KMS-11 (cell line): ENCODE data around the gene KDM2B.

Experiments
- H2AFZ ChIP-seq: fragments of 200-600 bp; sonication (generic); 2 replicates; pipeline ENCODE4 v1.6.1; 2016; ENCODE audit warnings: antibody characterized with exemption, mixed run types, low read depth
- H3K27ac ChIP-seq: fragments of 200-600 bp; sonication (generic); 2 replicates; pipeline ENCODE4 v1.6.1; 2016; ENCODE audit warnings: mild to moderate bottlenecking, mixed run types
- H3K27me3 ChIP-seq: fragments of 200-600 bp; sonication (generic); 2 replicates; pipeline ENCODE4 v1.6.1; 2017; ENCODE audit warnings: mild to moderate bottlenecking, low read depth, mixed run types, moderate library complexity; ENCODE audit not compliant: insufficient read depth
- H3K36me3 ChIP-seq: fragments of 200-600 bp; sonication (generic); 2 replicates; pipeline ENCODE4 v1.6.1; 2017; ENCODE audit warnings: mild to moderate bottlenecking, mixed run types; ENCODE audit not compliant: insufficient read depth
- H3K4me1 ChIP-seq: fragments of 200-600 bp; sonication (generic); 2 replicates; pipeline ENCODE4 v1.6.1; 2016; ENCODE audit warnings: mild to moderate bottlenecking, low read depth, mixed run types; ENCODE audit not compliant: poor library complexity, severe bottlenecking
- H3K4me2 ChIP-seq: fragments of 200-600 bp; sonication (generic); 2 replicates; pipeline ENCODE4 v1.7.0; 2016; ENCODE audit warnings: mild to moderate bottlenecking, mixed run types
- H3K4me3 ChIP-seq: fragments of 200-600 bp; sonication (generic); IDR thresholded peaks from 2 replicates; pipeline ENCODE4 v1.6.1; 2017; ENCODE audit warnings: low read depth, low read length, mixed read lengths; ENCODE audit not compliant: insufficient read depth
- H3K79me2 ChIP-seq: fragments of 200-600 bp; sonication (generic); 2 replicates; pipeline ENCODE4 v1.6.1; 2016; ENCODE audit warnings: low read depth, mixed run types; ENCODE audit not compliant: insufficient read depth
- H3K9ac ChIP-seq: fragments of 200-600 bp; sonication (generic); 2 replicates; pipeline ENCODE4 v1.6.1; 2016; ENCODE audit warnings: mild to moderate bottlenecking, mixed run types
- H4K20me1 ChIP-seq: fragments of 200-600 bp; sonication (generic); 2 replicates; pipeline ENCODE4 v1.6.1; 2016; ENCODE audit warnings: mild to moderate bottlenecking, mixed run types; ENCODE audit not compliant: insufficient read depth
- CTCF ChIP-seq: fragments of 200-600 bp; sonication (generic); conservative IDR thresholded peaks from 2 replicates; pipeline ENCODE4 v1.6.1; 2017; ENCODE audit warnings: low read depth, mild to moderate bottlenecking, antibody characterized with exemption, low read length, moderate library complexity, mixed read lengths

The KDM2B gene

GRCh38 chr12:121383601-121384021, 197.2 kb downstream of the KDM2B start:
- H3K4me3 ChIP-seq, result no peak overlapping the region
- H3K27me3 ChIP-seq, result no peaks in the 10 kb centered on the region
- no peak overlapping the region for H2AFZ ChIP-seq
- TF ChIP-seq CTCF, result no peak
- no peaks in the 10 kb centered on the region for H3K79me2 ChIP-seq
- no peak overlapping the region for H3K9ac ChIP-seq
- H4K20me1 ChIP-seq, result no peaks in the 10 kb centered on the region
- H3K27ac ChIP-seq, result no peak overlapping the region
- no peak overlapping the region for H3K4me2 ChIP-seq
- H3K36me3 ChIP-seq, result no peaks in the 10 kb centered on the region
- H3K4me1 ChIP-seq, result no peaks in the 10 kb centered on the region

- Histone ChIP-seq H2AFZ (no peak overlapping the region), H4K20me1 (no peaks in the 10 kb centered on the region), H3K79me2 (no peaks in the 10 kb centered on the region), H3K4me2 (no peak overlapping the region), H3K36me3 (no peaks in the 10 kb centered on the region), H3K27me3 (no peaks in the 10 kb centered on the region), H3K4me1 (no peaks in the 10 kb centered on the region), H3K27ac (no peak overlapping the region), H3K4me3 (no peak overlapping the region), H3K9ac (no peak overlapping the region)
- TF ChIP-seq CTCF, result no peak
Observed at GRCh38 chr12:121379945-121380344, 200.9 kb downstream of the KDM2B start.
